Stimulated activated CD4-positive, alpha-beta T cell treated with anti-CD3 and anti-CD28 coated beads, Interleukin-1b, Interleukin-23, amount 100 ng/mL, for 48 hours (primary cell): Measurements from ENCODE around the gene USF1.

Source experiments
- DNase-seq: peaks from one replicate; pipeline ENCODE4 v3.0.0-alpha.2; 2020

Gene USF1

GRCh38 chr1:161045736-161046604 is at the start of gene USF1:
USF1 (minus strand) TSS chr1:161045977; CDS start chr1:161043275, 2,702 bp downstream.
- DNase-seq: peak; percentile 92

GRCh38 chr1:161095230-161095629 is 49.5 kb upstream of the USF1 start:
- no peak for DNase-seq

GRCh38 chr1:161094481-161094880 is 48.7 kb upstream of the USF1 start:
- no peak for DNase-seq

- DNase-seq: peak; percentile 68
These were observed 46.8 kb upstream of the USF1 start for GRCh38 chr1:161092621-161093028.

- DNase-seq: no peak
These were observed 46.2 kb upstream of the USF1 start for GRCh38 chr1:161091796-161092507.

- DNase-seq: no peak
These were observed 45.3 kb upstream of the USF1 start for GRCh38 chr1:161091093-161091492.

- DNase-seq: no peak
These were observed 44.8 kb upstream of the USF1 start for GRCh38 chr1:161090617-161091016.

GRCh38 chr1:161089938-161090337 is 44.2 kb upstream of the USF1 start:
- no peak for DNase-seq

- DNase-seq: no peak
These were observed 43.6 kb upstream of the USF1 start, which contains the start of gene NECTIN4 for GRCh38 chr1:161089251-161089924. NECTIN4 (minus strand) TSS chr1:161089558; CDS start chr1:161089296, 262 bp downstream.

GRCh38 chr1:161088587-161089110 is 42.9 kb upstream of the USF1 start:
- no peak for DNase-seq

- DNase-seq: no peak
These were observed 40.7 kb upstream of the USF1 start for GRCh38 chr1:161086457-161086856.

- no peak for DNase-seq
These were observed 39.4 kb upstream of the USF1 start for GRCh38 chr1:161085165-161085564.

- no peak for DNase-seq
These were observed 38.8 kb upstream of the USF1 start for GRCh38 chr1:161084597-161084988.

- no peak for DNase-seq
These were observed 38.2 kb upstream of the USF1 start for GRCh38 chr1:161083748-161084596.

GRCh38 chr1:161082996-161083747 is 37.4 kb upstream of the USF1 start:
- no peak for DNase-seq

- no peak for DNase-seq
These were observed 36.7 kb upstream of the USF1 start for GRCh38 chr1:161082483-161082882.

GRCh38 chr1:161081519-161081918 is 35.7 kb upstream of the USF1 start:
- DNase-seq: no peak

GRCh38 chr1:161080441-161081405 is 34.9 kb upstream of the USF1 start:
- no peak for DNase-seq

- no peak for DNase-seq
These were observed 33.8 kb upstream of the USF1 start for GRCh38 chr1:161079436-161080110.

- DNase-seq: no peak
These were observed 31.6 kb upstream of the USF1 start for GRCh38 chr1:161077426-161077825.
